Measurements from ENCODE around the gene CDK19.

Gene CDK19

DNA sequence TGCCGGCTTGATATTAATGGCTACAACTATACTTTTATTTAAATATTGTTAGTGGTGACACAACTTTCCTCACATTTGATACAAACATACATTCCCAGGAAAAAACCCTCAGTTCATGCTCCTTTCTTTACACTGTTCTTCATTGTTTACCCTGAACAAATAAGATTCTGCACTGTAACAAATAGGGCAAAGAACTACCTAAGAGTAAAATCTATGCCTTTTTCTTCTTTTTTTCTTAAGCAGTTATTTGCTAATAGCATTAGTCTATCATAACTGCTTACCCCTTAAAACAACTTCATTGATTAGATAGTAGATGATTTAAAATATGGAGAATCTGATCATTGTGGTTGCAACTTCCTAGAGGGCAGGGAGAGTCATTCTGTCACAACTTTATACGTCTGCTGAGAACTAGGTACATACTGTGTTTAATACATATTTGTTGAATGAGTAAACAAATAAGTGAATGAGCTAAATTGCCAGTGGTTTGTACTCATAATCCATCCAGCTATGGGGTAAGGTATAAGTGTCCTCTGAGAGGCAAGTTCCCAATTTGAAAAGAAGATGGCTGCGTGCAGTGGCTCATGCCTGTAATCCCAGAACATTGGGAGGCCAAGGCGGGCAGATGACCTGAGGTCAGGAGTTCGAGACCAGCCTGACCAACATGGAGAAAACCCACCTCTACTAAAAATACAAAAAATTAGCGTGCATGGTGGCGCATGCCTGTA lies 161.0 kb downstream of the CDK19 start:
- no peak for DNase-seq

DNA sequence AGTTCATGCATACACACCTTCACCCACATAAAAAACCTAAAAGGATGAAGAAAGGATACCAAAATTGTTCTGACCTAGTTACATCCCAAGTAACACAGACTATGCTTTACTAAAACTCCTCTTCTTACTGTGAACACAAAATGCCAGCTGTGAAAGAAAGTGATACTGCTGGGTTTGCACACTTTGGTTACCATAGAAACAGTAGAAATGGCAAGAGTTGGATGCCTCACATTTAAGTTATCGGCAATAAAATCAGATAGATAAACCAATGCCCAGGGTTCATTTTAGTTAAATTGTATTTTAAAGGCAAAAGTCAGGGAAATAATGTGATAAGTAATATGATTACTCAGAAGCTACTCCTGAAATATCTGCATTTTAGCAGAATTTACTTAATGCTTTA lies 161.9 kb downstream of the CDK19 start:
- DNase-seq = no peak

DNA sequence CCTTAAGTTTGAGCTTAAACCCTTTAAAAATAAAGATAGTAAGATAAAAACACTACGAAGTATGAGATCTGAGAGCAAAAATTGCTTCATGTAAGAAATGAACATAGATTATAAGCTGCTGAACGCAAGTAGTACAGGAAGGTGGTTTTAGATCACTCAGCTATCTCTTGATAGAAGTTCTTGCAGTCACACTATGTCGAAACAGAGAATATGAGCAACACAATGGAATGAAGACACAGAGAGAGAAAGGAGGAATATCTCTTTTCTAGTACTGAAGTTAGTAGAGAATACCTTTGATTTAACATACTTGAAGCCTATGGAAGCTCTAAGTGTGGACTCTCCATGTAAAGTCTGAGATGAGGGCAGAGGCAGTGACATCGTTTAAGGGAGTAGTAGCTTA lies 162.7 kb downstream of the CDK19 start:
- no peak for DNase-seq

- no peak for DNase-seq
These were observed 164.5 kb downstream of the CDK19 start for GRCh38 chr6:110650755-110651154.

DNA sequence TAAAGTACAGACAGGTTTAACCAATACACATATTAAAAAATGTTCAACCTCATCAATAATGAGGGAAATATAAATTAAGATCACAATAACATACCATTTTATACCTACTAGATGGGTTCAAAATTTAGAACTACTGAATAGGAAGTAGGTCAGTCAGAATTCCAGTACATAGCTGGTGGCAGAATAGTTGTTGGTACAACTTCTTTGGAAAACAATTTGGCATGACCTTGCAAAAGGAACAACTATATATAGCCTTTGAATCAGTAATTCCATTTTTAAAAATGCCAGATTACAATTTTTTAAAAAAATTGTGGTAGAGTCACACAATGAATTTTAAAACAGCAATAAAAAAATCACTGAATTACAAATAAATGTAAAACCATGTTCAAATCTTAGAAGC lies 165.6 kb downstream of the CDK19 start:
- DNase-seq = no peak

DNA sequence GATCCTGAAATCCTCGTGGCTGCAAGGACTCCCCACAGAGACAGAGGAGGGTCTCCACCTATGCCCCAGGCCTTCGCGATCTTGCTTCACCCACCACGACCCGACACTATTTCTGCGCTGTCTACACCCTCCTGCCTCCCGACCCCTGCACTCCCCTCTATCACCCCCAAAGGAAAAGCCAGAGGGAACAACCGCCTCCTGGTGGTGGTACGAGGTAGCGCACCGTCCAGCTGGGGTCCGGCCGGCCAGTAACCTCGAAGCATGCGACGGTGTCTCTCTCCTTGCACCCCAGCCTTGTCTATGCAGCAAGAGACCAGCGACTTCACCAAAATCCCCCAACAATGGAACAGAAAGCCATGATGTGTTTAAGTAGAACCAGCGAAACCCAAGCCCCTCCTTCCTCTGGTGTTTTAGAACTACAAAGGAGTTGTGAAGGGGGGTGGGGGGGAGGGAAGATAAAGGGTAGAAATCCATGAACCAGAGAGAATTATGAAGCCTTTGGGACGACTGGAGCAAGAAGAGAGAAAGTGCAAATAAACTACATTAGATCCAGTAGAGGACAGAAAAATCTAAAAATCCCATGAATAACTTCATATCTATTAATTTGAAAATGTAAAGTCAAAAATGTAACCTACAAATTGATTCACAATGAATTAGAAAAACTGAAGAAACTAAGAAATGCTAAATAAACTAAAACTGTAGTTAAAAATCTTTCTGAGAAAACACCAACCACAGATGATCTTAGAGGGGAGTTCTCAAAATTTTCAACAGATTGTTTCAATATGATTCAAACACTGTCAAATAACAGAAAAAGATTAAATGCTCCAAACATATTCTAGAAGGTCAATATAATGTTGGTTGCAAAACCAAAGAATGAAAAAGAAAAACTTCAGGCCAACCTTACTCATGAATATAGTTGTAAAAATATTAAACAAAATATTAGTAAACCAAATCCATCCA lies 168.0 kb downstream of the CDK19 start:
- no peak for DNase-seq

GRCh38 chr6:110646419-110646698 lies 168.9 kb downstream of the CDK19 start:
- no peak for DNase-seq

DNA sequence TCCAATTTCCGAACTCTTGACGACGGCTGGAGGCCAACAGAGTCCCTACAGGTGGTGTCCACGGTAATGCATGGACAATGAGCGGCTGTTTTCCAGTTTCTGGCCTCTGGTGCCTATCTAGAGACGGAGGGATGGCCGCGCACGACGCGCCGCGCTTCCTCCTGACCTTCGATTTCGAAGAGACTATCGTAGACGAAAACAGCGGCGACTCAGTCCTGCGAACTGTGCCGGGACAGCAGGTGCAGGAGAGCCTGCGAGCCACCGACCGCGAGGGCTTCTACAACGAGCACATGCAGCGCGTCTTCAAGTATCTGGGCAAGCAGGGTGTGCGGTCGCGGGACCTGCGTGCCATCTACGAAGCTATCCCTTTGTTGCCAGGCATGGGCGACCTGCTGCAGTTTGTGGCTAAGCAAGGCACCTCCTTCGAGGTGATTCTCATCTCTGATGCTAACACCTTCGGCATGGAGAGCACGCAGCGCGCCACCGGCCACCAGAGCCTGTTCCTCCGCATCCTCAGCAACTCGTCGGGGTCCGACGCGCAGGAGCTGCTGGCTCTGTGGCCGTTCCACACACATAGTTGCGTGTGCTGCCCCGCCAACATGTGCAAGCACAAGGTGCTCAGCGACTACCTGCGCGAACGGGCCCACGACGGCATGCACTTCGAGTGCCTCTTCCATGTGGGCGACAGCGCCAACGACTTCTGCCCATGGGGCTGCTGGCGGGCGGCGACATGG lies 169.4 kb downstream of the CDK19 start:
- no peak for DNase-seq

DNA sequence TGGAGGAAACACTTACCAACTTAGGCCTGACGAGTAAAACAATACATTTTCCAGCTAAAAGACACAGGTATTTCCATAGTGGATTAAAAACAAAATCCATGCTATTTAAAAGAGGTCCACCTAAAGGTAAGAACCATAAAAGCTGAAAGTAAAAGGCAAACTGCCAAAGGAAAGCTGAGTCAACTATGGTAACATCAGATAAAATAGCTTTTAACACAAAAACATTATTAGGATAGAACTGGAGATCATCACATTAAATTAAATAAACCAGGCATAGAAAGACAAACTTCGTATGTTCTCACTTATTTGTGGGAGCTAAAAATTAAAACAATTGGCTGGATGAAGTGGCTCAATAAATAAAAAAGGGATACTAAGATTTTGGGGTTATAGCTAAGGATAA lies 172.1 kb downstream of the CDK19 start:
- no peak for DNase-seq

DNA sequence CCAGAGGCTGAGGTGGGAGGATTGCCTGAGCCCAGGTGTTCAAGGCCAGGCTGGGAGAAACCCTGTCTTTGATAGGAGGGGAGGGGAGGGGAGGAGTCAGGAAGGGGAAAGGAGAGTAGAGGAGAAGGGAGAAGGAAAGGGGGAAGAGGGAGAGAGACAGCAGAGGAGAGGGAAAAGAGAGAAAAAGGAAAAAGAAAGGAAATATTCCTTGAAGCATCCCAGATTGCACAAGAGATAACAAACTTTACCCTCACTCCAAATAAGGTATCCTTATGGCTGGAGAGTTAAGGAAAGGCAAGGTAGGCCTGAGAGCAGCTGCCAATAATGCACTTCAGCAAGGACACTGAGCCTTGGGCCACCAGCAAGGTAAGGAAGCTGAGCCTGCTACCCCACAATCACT lies 172.6 kb downstream of the CDK19 start:
- DNase-seq = no peak

DNA sequence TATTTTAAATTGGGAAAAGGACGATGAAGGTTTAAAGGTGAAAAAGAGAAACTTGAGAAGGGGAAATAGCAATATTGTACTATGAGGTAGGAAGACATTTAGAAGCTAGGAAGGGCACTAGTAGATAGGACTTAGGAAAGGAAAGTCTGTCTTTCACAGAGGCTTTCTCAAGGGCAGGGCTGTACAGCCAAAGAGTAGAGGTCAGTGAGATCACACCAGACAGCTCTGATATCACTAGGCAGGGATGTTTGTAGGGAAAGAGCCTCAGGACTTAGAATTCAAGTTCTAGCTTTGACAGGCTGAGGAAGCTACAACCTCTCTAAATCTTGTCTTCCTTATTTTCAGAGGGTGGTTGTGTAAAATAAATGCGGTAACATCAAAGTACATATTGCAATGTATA lies 178.5 kb downstream of the CDK19 start:
- DNase-seq = no peak

DNA sequence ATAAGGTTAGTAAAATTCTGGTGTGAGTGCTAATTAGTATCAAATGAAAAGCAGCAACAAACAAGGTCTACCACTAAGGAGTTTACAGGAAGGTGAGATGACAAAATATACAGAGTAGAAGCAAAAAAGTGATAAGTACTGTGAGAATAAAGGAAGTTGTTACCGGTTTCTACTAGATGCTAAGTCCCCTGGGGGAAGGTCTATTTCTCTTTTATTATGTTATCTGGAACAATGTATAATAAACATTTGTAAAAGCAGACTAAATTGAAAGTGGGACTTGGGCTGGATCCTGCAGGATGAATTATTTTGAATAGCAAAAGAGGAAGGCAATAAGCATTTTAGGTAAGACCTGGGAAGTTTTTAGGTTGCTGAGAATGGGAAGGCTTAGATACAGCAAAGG lies 180.2 kb downstream of the CDK19 start:
- no peak for DNase-seq

DNA sequence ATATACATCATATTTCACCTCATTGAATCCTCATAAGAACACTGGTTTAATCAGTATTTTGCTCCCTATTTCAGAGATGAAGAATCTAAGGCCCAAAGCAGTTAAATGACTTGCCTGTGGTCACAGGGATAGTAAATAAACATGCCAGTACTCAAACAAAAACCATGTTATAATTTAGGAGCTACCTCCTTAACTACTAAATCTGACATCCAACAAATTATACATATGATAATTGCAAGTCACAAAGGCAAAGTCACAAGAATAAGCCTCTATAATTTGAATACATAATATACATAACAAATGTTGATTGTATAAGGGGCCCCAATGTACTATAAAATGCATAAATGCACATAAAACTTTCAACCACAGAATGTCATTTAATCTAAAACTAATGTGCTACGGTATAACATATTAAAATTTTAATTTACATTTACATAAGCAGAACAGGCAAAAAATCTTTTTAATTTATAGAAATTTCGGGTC lies 181.5 kb downstream of the CDK19 start:
- no peak for DNase-seq

GRCh38 chr6:110629153-110629552 lies 186.1 kb downstream of the CDK19 start:
- no peak for DNase-seq

GRCh38 chr6:110628330-110628729 lies 186.9 kb downstream of the CDK19 start:
- no peak for DNase-seq

GRCh38 chr6:110626442-110626841 lies 188.8 kb downstream of the CDK19 start:
- DNase-seq = no peak

DNA sequence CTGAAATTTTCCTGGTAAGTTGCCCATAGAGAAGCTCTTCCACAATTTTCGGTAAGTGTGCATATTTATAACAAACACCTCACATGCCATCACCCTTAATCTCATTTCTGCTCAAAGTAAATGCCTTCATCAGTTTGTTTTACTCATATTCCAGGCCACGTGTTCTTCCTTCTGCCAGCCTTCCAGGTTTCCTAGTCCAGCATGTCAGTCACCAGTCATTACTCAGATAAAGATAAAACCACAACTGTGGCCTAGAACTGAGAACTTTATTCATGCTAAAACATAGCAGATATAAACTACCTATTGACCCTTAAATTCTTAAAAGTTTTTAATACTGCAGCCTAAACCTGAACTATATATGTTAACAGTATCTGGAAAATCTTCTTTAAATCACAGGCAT lies 189.4 kb downstream of the CDK19 start:
- DNase-seq = no peak

GRCh38 chr6:110622912-110623578 lies 192.2 kb downstream of the CDK19 start:
- DNase-seq = no peak

DNA sequence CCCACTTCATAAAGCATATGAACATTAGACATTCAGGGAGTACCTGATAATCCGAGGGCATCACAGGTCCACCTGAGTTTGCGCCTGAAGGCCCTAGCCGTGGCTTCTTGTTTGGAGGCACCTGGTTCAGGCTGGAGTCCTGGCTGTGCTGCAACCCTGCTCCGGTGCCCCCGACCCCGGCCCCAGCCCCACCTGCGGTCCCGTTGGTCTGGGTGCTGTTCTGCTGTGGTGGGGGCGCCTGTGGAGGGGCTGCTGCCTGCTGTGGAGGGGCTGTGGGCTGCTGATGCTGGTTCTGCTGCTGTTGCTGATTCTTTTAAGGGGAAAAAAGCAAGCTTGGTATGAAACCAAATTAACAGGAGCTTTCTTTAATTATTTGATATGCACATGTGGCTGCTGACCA lies 194.2 kb downstream of the CDK19 start:
- no peak for DNase-seq

DNA sequence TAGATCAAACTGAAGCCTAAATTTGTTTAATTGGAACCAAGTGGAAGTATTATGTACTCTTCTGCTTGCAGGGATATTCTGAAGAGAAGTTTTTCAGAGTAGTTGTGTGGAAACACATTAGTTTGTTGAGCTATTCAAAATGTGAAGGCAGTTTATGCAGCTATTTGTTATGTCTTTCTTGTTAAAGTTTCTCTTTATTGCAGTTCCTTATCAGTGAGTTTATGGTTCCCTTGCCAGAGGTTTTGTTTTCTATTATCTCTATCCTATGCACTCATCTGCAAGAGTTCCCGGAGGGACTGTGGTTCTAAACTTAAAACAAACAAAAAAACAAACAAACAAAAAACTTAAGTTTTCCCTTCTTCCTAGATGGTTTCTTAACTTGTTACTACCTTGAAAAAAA lies 195.2 kb downstream of the CDK19 start:
- no peak for DNase-seq

DNA sequence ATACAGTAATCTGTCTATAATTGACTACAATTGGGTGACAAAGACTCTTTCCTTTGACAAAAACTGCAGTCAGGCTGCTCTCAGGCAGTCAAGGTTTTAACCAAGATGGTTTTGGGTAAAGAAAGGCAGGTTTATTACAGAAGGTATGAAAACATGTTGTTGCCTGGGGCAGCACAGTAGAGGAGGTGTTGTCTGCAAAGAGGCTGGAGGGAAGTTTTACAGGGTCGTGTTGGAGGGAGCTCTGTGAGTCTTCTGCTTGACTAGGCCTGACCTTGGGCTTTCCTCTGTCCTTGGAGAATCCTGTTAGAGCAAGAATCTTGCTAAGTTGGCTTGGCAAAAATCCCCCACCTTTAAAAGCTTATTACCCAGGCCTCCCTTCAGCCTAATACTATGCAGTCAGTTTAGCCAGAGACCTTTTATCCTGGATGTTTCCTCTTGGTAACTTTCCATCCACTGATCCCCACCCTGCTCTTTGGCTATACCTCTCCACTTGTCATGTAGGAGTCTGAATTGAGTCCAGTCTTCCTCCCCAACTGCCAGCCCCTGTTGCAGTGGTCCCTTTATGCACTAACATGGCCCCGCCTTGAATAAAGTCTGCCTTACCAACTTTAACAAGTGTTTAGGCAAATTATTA lies 195.9 kb downstream of the CDK19 start:
- no peak for DNase-seq

DNA sequence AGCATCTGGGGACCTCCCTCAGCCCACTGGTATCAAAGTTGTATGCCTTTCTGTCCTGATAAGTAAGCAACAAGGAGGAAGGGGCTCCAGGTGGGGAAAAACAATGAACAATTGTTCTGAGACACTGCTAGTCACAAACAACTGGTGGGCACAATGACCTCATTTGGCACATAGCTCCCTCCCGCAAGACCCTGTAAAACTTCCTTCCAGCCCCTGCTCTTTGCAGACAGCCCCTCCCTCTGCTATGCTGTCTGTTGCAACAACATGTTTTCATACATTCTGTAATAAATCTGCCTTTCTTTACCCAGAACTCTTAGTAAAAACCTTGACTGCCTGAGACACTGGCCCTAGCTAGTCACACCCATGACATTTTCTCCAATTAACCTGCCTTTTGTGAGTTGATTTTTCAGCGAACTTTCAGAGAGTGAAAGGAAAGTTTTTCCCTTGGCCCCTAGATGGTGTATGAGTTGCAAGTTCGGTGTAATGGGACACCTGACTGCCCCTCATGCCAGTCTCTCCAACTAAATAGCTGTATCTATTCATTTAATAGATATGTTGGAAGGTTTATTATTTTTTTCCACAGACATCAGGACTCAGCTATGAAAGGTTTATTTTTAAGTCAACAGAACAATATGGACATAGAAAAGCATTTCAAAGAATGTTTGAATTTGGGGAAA lies 196.5 kb downstream of the CDK19 start:
- no peak for DNase-seq
